8988T (cell line): Measurements from ENCODE around the gene OR1J4.
"Not testable (repeated sequence)": the region's sequence is repeated elsewhere in the genome, so short reads cannot be mapped to it uniquely, and the experiment has no call there.

ENCODE experiments used
- DNase-seq: peaks from one replicate; pipeline ENCODE4 v3.0.0; 2011

The OR1J4 gene

GRCh38 chr9:122518841-122519240, at the start of gene OR1J4:
Gene OR1J4, plus strand, starts transcription at chr9:122519141. Its CDS starts 0 bp downstream, at chr9:122519141.
- DNase-seq: no peak

- no peak for DNase-seq
These were observed 44.4 kb upstream of the OR1J4 start for GRCh38 chr9:122474561-122474960.

- no peak for DNase-seq
These were observed 43.2 kb upstream of the OR1J4 start for GRCh38 chr9:122475717-122476116.

- no peak for DNase-seq
These were observed 41.6 kb upstream of the OR1J4 start for GRCh38 chr9:122477346-122477745.

GRCh38 chr9:122477826-122478225, 41.1 kb upstream of the OR1J4 start, which contains the start of gene OR1J1:
Gene OR1J1, minus strand, starts transcription at chr9:122477926. Its CDS starts 0 bp downstream, at chr9:122477926.
- DNase-seq: no peak

- DNase-seq: no peak
These were observed 39.9 kb upstream of the OR1J4 start for GRCh38 chr9:122479062-122479461.

- DNase-seq: no peak
These were observed 20.1 kb upstream of the OR1J4 start for GRCh38 chr9:122498883-122499288.

GRCh38 chr9:122506964-122507363, 12.0 kb upstream of the OR1J4 start:
- no peak for DNase-seq

GRCh38 chr9:122510502-122510901, 8.4 kb upstream of the OR1J4 start, which contains the start of gene OR1J2:
Gene OR1J2, plus strand, starts transcription at chr9:122510802. Its CDS starts 0 bp downstream, at chr9:122510802.
- DNase-seq: no peak

GRCh38 chr9:122518226-122518625, 715 bp upstream of the OR1J4 start:
- DNase-seq: no peak

- no peak for DNase-seq
These were observed 435 bp downstream of the OR1J4 start for GRCh38 chr9:122519376-122519775.

GRCh38 chr9:122526602-122527001, 7.7 kb downstream of the OR1J4 start:
- DNase-seq: no peak

- no peak for DNase-seq
These were observed 8.3 kb downstream of the OR1J4 start, which contains the start of gene OR1N1 for GRCh38 chr9:122527193-122527592. Gene OR1N1, minus strand, starts transcription at chr9:122527293. Its CDS starts 0 bp downstream, at chr9:122527293.

- not testable (repeated sequence) for DNase-seq
These were observed 12.2 kb downstream of the OR1J4 start for GRCh38 chr9:122531157-122531556.

- DNase-seq: no peak
These were observed 17.2 kb downstream of the OR1J4 start for GRCh38 chr9:122536134-122536533.

- not testable (repeated sequence) for DNase-seq
These were observed 18.1 kb downstream of the OR1J4 start for GRCh38 chr9:122537066-122537465.

- DNase-seq: no peak
These were observed 19.8 kb downstream of the OR1J4 start for GRCh38 chr9:122538757-122539156.

- DNase-seq: no peak
These were observed 27.3 kb downstream of the OR1J4 start for GRCh38 chr9:122546196-122546595.

- DNase-seq: no peak
These were observed 32.4 kb downstream of the OR1J4 start for GRCh38 chr9:122551371-122551770.

- DNase-seq: no peak
These were observed 33.9 kb downstream of the OR1J4 start, which contains the start of gene OR1N2 for GRCh38 chr9:122552812-122553211. Gene OR1N2, plus strand, starts transcription at chr9:122553112. Its CDS starts 100 bp downstream, at chr9:122553212.

- DNase-seq: no peak
These were observed 42.5 kb downstream of the OR1J4 start for GRCh38 chr9:122561446-122561845.

GRCh38 chr9:122562134-122562760, 43.3 kb downstream of the OR1J4 start:
- no peak for DNase-seq

- DNase-seq: no peak
These were observed 49.0 kb downstream of the OR1J4 start for GRCh38 chr9:122567901-122568300.
